Activated CD8-positive, alpha-beta T cell treated with anti-CD3 and anti-CD28 coated beads for 36 hours (primary cell): ENCODE data around the gene LRRC30. TPM values are rescaled to one million over a fixed set of nuclear protein-coding genes. Genes with fewer than 3 reads are reported as not detected.

Experiments
- ATAC-seq: fragments of 200-7000 bp; cut with Tn5 transposase; one replicate; pipeline ENCODE4 v1.10.0; 2021; ENCODE audit warnings: mild to moderate bottlenecking, moderate library complexity
- CTCF ChIA-PET: fragments of 350-600 bp; sonication (Branson Sonifier 250); formaldehyde crosslinking; loops from one replicate; lab custom pipeline; 2021; ENCODE audit warnings: antibody characterized with exemption; lab: Charles Lee
- POLR2A ChIA-PET: fragments of 350-600 bp; sonication (Branson Sonifier 250); formaldehyde crosslinking; loops from one replicate; lab custom pipeline; 2021; ENCODE audit warnings: antibody characterized with exemption; lab: Charles Lee
- DNase-seq: peaks from one replicate; pipeline ENCODE4 v3.0.0-alpha.2; 2020
- H3K27ac Mint-ChIP-seq: one replicate; pipeline ENCODE4 v1.8.0; 2021; ENCODE audit warnings: mild to moderate bottlenecking, mixed read lengths
- H3K27me3 Mint-ChIP-seq: one replicate; pipeline ENCODE4 v1.8.0; 2021; ENCODE audit warnings: mixed read lengths
- H3K36me3 Mint-ChIP-seq: one replicate; pipeline ENCODE4 v1.8.0; 2021; ENCODE audit warnings: low read depth, mixed read lengths
- H3K4me1 Mint-ChIP-seq: one replicate; pipeline ENCODE4 v1.8.0; 2021; ENCODE audit warnings: low read depth, mixed read lengths
- H3K4me3 Mint-ChIP-seq: one replicate; pipeline ENCODE4 v1.8.0; 2021; ENCODE audit warnings: mild to moderate bottlenecking, moderate library complexity, mixed read lengths
- H3K9me3 Mint-ChIP-seq: one replicate; pipeline ENCODE4 v1.8.0; 2021; ENCODE audit warnings: mixed read lengths
- intact Hi-C: fragments of 100-400 bp; cut with micrococcal nuclease; formaldehyde crosslinking; loops from one replicate; pipeline ENCODE4 v1.10.0; 2022
- total RNA-seq, 2 experiments: library from RNA; stranded (reverse); gene quantifications; one replicate each; pipeline ENCODE4 v1.2.3, GENCODE V29; 2021
- TF ChIP-seq, protein P1 (sequence below): fragments of 200-600 bp; IDR thresholded peaks from one replicate; pipeline ENCODE4 v1.8.0; 2022; ENCODE audit warnings: antibody characterized with exemption, mild to moderate bottlenecking

The LRRC30 gene
- total RNA-seq, 2 experiments from 2014 or later, result not detected

- Mint-ChIP-seq H3K9me3 (no peaks in the 10 kb centered on the region), H3K36me3 (no peaks in the 10 kb centered on the region), H3K4me1 (no peaks in the 10 kb centered on the region), H3K27ac (no peak overlapping the region), H3K4me3 (no peak overlapping the region), H3K27me3 (no peaks in the 10 kb centered on the region)
- intact Hi-C loops, result no loop called here
- TF ChIP-seq, protein P1, sequence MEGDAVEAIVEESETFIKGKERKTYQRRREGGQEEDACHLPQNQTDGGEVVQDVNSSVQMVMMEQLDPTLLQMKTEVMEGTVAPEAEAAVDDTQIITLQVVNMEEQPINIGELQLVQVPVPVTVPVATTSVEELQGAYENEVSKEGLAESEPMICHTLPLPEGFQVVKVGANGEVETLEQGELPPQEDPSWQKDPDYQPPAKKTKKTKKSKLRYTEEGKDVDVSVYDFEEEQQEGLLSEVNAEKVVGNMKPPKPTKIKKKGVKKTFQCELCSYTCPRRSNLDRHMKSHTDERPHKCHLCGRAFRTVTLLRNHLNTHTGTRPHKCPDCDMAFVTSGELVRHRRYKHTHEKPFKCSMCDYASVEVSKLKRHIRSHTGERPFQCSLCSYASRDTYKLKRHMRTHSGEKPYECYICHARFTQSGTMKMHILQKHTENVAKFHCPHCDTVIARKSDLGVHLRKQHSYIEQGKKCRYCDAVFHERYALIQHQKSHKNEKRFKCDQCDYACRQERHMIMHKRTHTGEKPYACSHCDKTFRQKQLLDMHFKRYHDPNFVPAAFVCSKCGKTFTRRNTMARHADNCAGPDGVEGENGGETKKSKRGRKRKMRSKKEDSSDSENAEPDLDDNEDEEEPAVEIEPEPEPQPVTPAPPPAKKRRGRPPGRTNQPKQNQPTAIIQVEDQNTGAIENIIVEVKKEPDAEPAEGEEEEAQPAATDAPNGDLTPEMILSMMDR, result no peak
- ATAC-seq, result no peak
- POLR2A ChIA-PET, result interaction anchor here (0.5 kb wide), 1 partner anchor 19 kb away, joined by 3 read pairs; no protein-coding TSS in a partner anchor
- no peak for DNase-seq
- CTCF ChIA-PET, result no interaction called here
Measured at GRCh38 chr18:7281579-7281978, 50.7 kb downstream of the LRRC30 start.

Other genes with a start within 250 kb of the LRRC30 start
- gene LAMA1, start 113.3 kb upstream of the LRRC30 start, total RNA-seq, result not detected